GM21737 (cell line): Measurements from ENCODE around the gene GIMAP2.
A peak's percentile ranks its signal among the peaks of the same experiment; 100 is the strongest.
"Not testable (repeated sequence)": the region's sequence is repeated elsewhere in the genome, so short reads cannot be mapped to it uniquely, and the experiment has no call there.

Experiments
- ATAC-seq: cut with Tn5 transposase; IDR thresholded peaks from one replicate; pipeline ENCODE4 v1.9.1; 2021; ENCODE audit warnings: mild to moderate bottlenecking, moderate library complexity; ENCODE audit not compliant: unreplicated experiment

The GIMAP2 gene

GRCh38 chr7:150676276-150676675 is 9.2 kb upstream of the GIMAP2 start:
- ATAC-seq, result not testable (repeated sequence)

DNA sequence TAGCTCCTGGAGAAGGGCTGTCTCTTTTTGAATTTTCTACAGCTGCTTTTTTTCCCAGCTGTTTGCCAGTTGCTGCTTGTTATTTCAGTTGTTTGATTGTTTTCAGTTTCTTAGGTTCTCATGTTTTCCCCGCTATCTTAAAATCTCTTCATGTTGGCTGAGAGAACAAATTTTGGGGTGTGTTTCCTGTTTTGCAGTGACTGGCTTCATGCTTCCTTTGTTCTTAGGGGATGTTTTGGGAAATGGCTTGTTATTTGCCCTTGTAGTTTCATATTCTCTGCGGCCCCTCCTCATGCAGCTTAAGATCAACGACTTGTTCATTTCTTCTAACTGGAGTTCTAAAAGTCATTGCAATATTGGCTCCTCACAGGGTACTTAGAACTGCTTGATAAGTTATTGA is 8.7 kb upstream of the GIMAP2 start:
- not testable (repeated sequence) for ATAC-seq

GRCh38 chr7:150678601-150679000 is 6.9 kb upstream of the GIMAP2 start:
- not testable (repeated sequence) for ATAC-seq

GRCh38 chr7:150680364-150680763 is 5.1 kb upstream of the GIMAP2 start:
- not testable (repeated sequence) for ATAC-seq

- ATAC-seq, result peak; percentile 34
Measured at GRCh38 chr7:150686030-150686631, 625 bp downstream of the GIMAP2 start.

DNA sequence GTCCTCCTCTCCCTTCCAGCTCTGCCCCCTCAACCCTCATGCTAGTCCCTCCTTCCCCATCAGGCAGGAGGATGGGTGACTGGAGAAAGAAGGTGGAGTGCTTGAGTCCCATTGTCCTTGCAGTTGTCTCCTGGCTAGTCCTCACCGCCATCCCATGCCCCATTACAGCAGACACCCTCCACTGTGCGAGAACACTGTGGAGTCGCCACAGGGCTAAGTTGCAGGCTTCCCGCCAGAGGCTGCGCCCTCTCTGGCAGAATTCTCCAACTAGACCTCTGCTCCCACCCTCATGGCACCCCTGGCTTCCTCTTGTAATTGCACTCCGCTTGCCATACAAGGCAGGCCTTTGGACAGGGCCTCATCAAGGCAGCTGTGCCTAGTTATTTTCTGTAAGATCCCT is 3.1 kb downstream of the GIMAP2 start:
- no peak for ATAC-seq

DNA sequence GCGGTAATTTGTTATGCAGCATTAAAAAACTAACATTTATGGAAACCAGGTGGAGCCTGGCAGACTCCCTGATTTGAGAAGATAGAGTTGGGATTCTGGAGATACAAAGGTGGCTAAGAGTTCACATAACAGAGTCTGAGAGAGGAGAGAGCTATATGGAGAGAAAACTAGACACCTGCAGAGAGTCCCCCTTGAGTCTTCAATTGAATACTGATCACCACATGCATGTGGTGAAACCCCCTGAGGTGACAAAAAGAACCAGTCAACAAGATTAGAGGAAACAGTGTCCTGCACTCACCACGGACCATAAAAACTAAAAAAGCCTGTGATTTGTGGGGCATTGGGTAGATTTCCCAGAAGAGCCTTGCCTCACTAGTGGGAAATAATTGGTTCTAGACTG is 10.1 kb downstream of the GIMAP2 start:
- ATAC-seq, result no peak

- ATAC-seq, result no peak
Measured at GRCh38 chr7:150703209-150703608, 17.7 kb downstream of the GIMAP2 start.

- ATAC-seq, result no peak
Measured at GRCh38 chr7:150715293-150715692, 29.8 kb downstream of the GIMAP2 start.

GRCh38 chr7:150715738-150716137 is 30.2 kb downstream of the GIMAP2 start:
- ATAC-seq, result no peak

GRCh38 chr7:150716368-150716767 is 30.9 kb downstream of the GIMAP2 start, which contains the start of gene GIMAP1:
Gene GIMAP1 (plus strand): TSS chr7:150716613. CDS start chr7:150719048, 2,435 bp downstream.
- peak; percentile 72 for ATAC-seq

DNA sequence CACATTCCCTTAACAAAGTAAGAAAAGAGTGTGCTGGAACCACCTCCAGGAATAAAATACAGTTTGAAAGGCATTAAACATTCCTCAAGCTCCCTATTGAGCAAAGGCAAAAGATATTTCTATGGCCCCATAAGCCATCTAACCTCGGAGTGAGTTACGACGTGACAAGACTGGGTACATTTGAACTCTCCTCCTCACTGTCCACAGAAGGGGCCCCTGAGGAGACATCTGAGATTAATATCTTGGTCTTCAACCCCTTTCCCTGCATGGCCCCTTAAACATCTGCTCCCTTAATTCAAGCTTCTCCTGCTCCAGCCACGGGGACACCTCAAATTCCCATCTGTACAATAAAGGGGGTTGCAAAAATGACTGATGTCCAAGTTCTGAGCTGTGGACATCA is 31.4 kb downstream of the GIMAP2 start:
- ATAC-seq, result no peak

GRCh38 chr7:150717814-150718420 is 32.4 kb downstream of the GIMAP2 start:
- no peak for ATAC-seq

GRCh38 chr7:150719436-150719835 is 33.9 kb downstream of the GIMAP2 start:
- no peak for ATAC-seq

- ATAC-seq, result no peak
Measured at GRCh38 chr7:150719960-150720891, 34.7 kb downstream of the GIMAP2 start.

DNA sequence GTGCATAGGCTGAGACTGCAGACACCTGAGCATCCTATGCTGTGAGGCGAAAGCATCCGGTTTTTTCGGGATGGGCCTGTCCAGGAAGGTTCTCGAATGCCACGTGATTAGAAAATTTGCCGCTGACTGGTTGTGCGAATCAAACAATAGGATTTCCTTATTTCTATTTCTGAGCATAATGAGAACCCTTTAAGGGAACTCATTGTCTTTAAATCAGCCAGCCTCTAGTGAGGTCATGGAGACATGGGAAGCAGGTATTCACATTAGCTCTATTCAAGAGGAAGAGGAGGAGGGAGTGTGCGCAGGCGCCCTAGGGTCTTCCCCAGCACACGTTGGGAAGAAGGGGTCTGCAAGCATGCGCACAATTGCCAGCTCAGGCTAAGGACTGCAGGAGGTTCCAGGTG is 36.5 kb downstream of the GIMAP2 start:
- no peak for ATAC-seq

DNA sequence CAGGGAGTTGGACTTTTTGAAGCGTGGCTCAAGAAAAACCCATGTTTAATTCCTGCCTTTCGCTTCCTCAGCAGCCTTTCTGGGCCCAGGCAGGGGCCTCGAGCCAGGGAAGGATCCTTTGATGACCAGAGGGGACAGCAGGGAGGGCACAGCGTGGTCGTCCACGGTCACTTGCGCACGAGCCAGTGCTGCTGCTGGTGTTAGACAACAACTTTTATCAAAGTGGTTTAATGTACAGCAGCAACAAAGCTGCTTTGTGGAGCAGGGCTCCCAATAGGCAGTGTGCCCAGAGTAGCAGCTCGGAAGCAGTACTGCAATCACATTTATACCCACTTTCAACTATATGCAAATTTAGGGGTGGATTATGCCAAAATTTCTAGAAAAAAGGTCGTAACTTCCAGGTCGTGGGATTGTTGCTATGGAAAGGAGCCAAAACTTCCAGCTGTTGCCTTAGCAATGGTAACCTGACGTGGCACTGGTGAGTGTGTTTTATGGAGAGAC is 37.0 kb downstream of the GIMAP2 start:
- no peak for ATAC-seq

GRCh38 chr7:150723467-150723866 is 38.0 kb downstream of the GIMAP2 start:
- ATAC-seq, result no peak

- ATAC-seq, result no peak
Measured at GRCh38 chr7:150727381-150727780, 41.9 kb downstream of the GIMAP2 start.

DNA sequence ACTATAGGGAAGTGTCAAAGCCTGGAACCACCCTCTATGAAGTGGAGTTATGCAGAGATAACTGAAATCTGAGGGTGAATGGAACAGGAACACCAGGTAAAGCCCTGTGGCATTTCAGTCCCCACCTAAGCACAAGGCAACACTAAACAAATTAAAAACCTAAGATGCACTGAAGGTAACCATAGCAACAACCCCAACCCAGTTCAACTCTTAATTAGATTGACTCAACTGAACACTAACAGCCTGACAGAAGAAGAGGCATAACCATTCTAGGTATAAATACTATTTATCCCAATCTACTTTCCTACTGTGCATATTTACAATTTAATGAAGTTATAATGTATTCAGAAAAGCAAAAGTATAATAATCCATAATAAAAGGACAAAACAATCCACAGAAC is 42.5 kb downstream of the GIMAP2 start:
- no peak for ATAC-seq

- no peak for ATAC-seq
Measured at GRCh38 chr7:150728609-150729008, 43.1 kb downstream of the GIMAP2 start.
